Measurements from ENCODE around the gene AGBL3. TPM values are rescaled to one million over a fixed set of nuclear protein-coding genes. Genes with fewer than 3 reads are reported as not detected.

Gene AGBL3
- total RNA-seq, 2 donors from 2014 or later = 0.47 to 0.98 TPM

GRCh38 chr7:134946260-134946659, 40.0 kb upstream of the AGBL3 start:
- no peak for TF ChIP-seq CTCF (IDR thresholded peaks at IDR 0.05)
- Histone ChIP-seq H3K9ac (ENCODE audit: low read depth in 2 of 2, low read length in 2 of 2) (no peak overlapping the region), H3K9me3 (no peaks in the 10 kb centered on the region), H3K4me1 (no peaks in the 10 kb centered on the region), H3K27me3 (no peaks in the 10 kb centered on the region), H3K27ac (no peak overlapping the region), H3K36me3 (no peaks in the 10 kb centered on the region), H3K4me3 (no peak overlapping the region)
- intact Hi-C loops (cut with DNase I) = no loop called here
- DNase-seq = no peak

GRCh38 chr7:134947329-134947728, 39.0 kb upstream of the AGBL3 start:
- no peak for DNase-seq
- Histone ChIP-seq H3K27me3 (no peaks in the 10 kb centered on the region), H3K4me3 (no peak overlapping the region), H3K9ac (ENCODE audit: low read depth in 2 of 2, low read length in 2 of 2) (no peak overlapping the region), H3K36me3 (no peaks in the 10 kb centered on the region), H3K27ac (no peak overlapping the region), H3K4me1 (no peaks in the 10 kb centered on the region), H3K9me3 (no peaks in the 10 kb centered on the region)
- TF ChIP-seq CTCF (IDR thresholded peaks at IDR 0.05) = no peak
- intact Hi-C loops (cut with DNase I) = no loop called here

GRCh38 chr7:134947831-134948230, 38.5 kb upstream of the AGBL3 start:
- intact Hi-C loops (cut with DNase I) = no loop called here
- H3K27me3 ChIP-seq = no peaks in the 10 kb centered on the region
- no peaks in the 10 kb centered on the region for H3K36me3 ChIP-seq
- no peaks in the 10 kb centered on the region for H3K4me1 ChIP-seq
- no peak overlapping the region for H3K27ac ChIP-seq
- no peaks in the 10 kb centered on the region for H3K9me3 ChIP-seq
- no peak overlapping the region for H3K4me3 ChIP-seq
- no peak overlapping the region for H3K9ac ChIP-seq (ENCODE audit: low read depth in 2 of 2, low read length in 2 of 2)
- TF ChIP-seq CTCF (IDR thresholded peaks at IDR 0.05) = no peak
- DNase-seq = no peak

- intact Hi-C loops (cut with DNase I) = no loop called here
Observed at GRCh38 chr7:134948246-134948645, 38.1 kb upstream of the AGBL3 start.

GRCh38 chr7:134948736-134949135, 37.6 kb upstream of the AGBL3 start:
- Histone ChIP-seq H3K9me3 (no peaks in the 10 kb centered on the region), H3K36me3 (no peaks in the 10 kb centered on the region)
- intact Hi-C loops (cut with DNase I) = no loop called here

More at GRCh38 chr7:134948246-134948645, 38.1 kb upstream of the AGBL3 start:
- TF ChIP-seq CTCF (IDR thresholded peaks at IDR 0.05) = no peak
- DNase-seq = no peak
- H3K27me3 ChIP-seq = no peaks in the 10 kb centered on the region
- no peak overlapping the region for H3K9ac ChIP-seq (ENCODE audit: low read depth in 2 of 2, low read length in 2 of 2)
- H3K9me3 ChIP-seq = no peaks in the 10 kb centered on the region
- H3K4me1 ChIP-seq = no peaks in the 10 kb centered on the region
- no peak overlapping the region for H3K4me3 ChIP-seq
- no peaks in the 10 kb centered on the region for H3K36me3 ChIP-seq
- H3K27ac ChIP-seq = no peak overlapping the region

More at GRCh38 chr7:134948736-134949135, 37.6 kb upstream of the AGBL3 start:
- TF ChIP-seq CTCF (IDR thresholded peaks at IDR 0.05) = no peak
- no peaks in the 10 kb centered on the region for H3K4me1 ChIP-seq
- no peak overlapping the region for H3K9ac ChIP-seq (ENCODE audit: low read depth in 2 of 2, low read length in 2 of 2)
- no peak overlapping the region for H3K27ac ChIP-seq
- H3K27me3 ChIP-seq = no peaks in the 10 kb centered on the region
- DNase-seq = no peak
- H3K4me3 ChIP-seq = no peak overlapping the region

Measured in colonic mucosa (tissue), 4 donors.